Liver (tissue), 3 donors: ENCODE data around the gene TOX2.

Experiments used
- CTCF ChIP-seq: fragments of 150-350 bp; IDR thresholded peaks from 2 replicates; pipeline ENCODE4 v1.5.1; 2017; ENCODE audit warnings: improper control_type of control experiment, low read depth, low read length; ENCODE audit not compliant: missing input control
- EGR1 ChIP-seq, 2 donors: IDR thresholded peaks; 2 replicates each; pipeline ENCODE4 v1.6.1; 2016 to 2018; ENCODE audit warnings: antibody characterized with exemption in 2 of 2, low read depth in 2 of 2
- JUND ChIP-seq, 2 donors: IDR thresholded peaks; 2 replicates each; pipeline ENCODE4 v1.6.1; 2016; ENCODE audit warnings: antibody characterized with exemption in 2 of 2
- RAD21 ChIP-seq, 2 donors: IDR thresholded peaks; 2 replicates each; pipeline ENCODE4 v1.6.1; 2016; ENCODE audit warnings: antibody characterized with exemption in 2 of 2, mild to moderate bottlenecking in 2 of 2
- SP1 ChIP-seq: IDR thresholded peaks from 2 replicates; pipeline ENCODE4 v1.6.1; 2018; ENCODE audit warnings: antibody characterized with exemption, mild to moderate bottlenecking
- TAF1 ChIP-seq: conservative IDR thresholded peaks from 2 replicates; pipeline ENCODE4 v1.6.1; 2016; ENCODE audit warnings: antibody characterized with exemption, mild to moderate bottlenecking
- YY1 ChIP-seq: IDR thresholded peaks from 2 replicates; pipeline ENCODE4 v1.6.1; 2016; ENCODE audit warnings: antibody characterized with exemption, mild to moderate bottlenecking
- ZBTB33 ChIP-seq: IDR thresholded peaks from 2 replicates; pipeline ENCODE4 v1.6.1; 2016; ENCODE audit warnings: antibody characterized with exemption
- TF ChIP-seq, protein P1 (sequence below): IDR thresholded peaks from 2 replicates; pipeline ENCODE4 v1.6.1; 2016; ENCODE audit warnings: antibody characterized with exemption
- TF ChIP-seq, protein P2 (sequence below): IDR thresholded peaks from 2 replicates; pipeline ENCODE4 v1.6.1; 2016; ENCODE audit warnings: antibody characterized with exemption
- donor health status: healthy.
- donor health status: healthy.

- TF ChIP-seq ZBTB33 (no peak), JUND (IDR thresholded peaks at IDR 0.05) (no peak), RAD21 (IDR thresholded peaks at IDR 0.05) (no peak), CTCF (no peak), SP1 (no peak), EGR1 (IDR thresholded peaks at IDR 0.05; ENCODE audit: low read depth in 2 of 2) (no peak), TAF1 (no peak), YY1 (no peak)
- TF ChIP-seq, protein P1, sequence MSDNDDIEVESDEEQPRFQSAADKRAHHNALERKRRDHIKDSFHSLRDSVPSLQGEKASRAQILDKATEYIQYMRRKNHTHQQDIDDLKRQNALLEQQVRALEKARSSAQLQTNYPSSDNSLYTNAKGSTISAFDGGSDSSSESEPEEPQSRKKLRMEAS: no peak
- TF ChIP-seq, protein P2, sequence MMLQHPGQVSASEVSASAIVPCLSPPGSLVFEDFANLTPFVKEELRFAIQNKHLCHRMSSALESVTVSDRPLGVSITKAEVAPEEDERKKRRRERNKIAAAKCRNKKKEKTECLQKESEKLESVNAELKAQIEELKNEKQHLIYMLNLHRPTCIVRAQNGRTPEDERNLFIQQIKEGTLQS: no peak
Observed at GRCh38 chr20:43909720-43910119, 4.9 kb upstream of the TOX2 start.
